Natural killer cell (primary cell): Measurements from ENCODE around the gene RGS3. TPM values are rescaled to one million over a fixed set of nuclear protein-coding genes. Genes with fewer than 3 reads are reported as not detected.
A peak's percentile ranks its signal among the peaks of the same experiment; 100 is the strongest.

Experiments used
- ATAC-seq, 3 donors: fragments of 150-1000 bp in 2 of 3; fragments of 200-7000 bp in 1 of 3; cut with Tn5 transposase; 1 replicate in 1 of 3; 2 replicates in 2 of 3; pipeline ENCODE4 v1.10.0; 2021; ENCODE audit warnings: mild to moderate bottlenecking in 2 of 3, moderate library complexity in 2 of 3
- DNase-seq, 2 donors: peaks; one replicate each; pipeline versions ENCODE4 v3.0.0 to v3.0.0-alpha.2; 2013 to 2021; ENCODE audit warnings: mixed read lengths in 1 of 2
- H3K27ac ChIP-seq: one replicate; pipeline ENCODE4 v1.5.1; 2013; ENCODE audit warnings: mild to moderate bottlenecking, low read length
- H3K27me3 ChIP-seq: one replicate; pipeline ENCODE4 v1.6.1; 2013; ENCODE audit warnings: low read length; ENCODE audit not compliant: control insufficient read depth, insufficient read depth
- H3K36me3 ChIP-seq: one replicate; pipeline ENCODE4 v1.6.1; 2013; ENCODE audit warnings: low read length; ENCODE audit not compliant: control insufficient read depth, insufficient read depth
- H3K4me1 ChIP-seq: one replicate; pipeline ENCODE4 v1.6.1; 2013; ENCODE audit warnings: low read length; ENCODE audit not compliant: control insufficient read depth, insufficient read depth
- H3K4me3 ChIP-seq: one replicate; pipeline ENCODE4 v1.5.1; 2013; ENCODE audit warnings: low read length
- H3K9me3 ChIP-seq: one replicate; pipeline ENCODE4 v1.6.1; 2013; ENCODE audit warnings: low read length; ENCODE audit not compliant: control insufficient read depth, insufficient read depth
- H3K27ac Mint-ChIP-seq, 2 donors: one replicate each; pipeline ENCODE4 v1.8.0; 2022; ENCODE audit warnings: mild to moderate bottlenecking in 2 of 2, mixed read lengths in 2 of 2, moderate library complexity in 1 of 2
- H3K27me3 Mint-ChIP-seq, 2 donors: one replicate each; pipeline ENCODE4 v1.8.0; 2022; ENCODE audit warnings: low read depth in 2 of 2, mixed read lengths in 2 of 2
- H3K36me3 Mint-ChIP-seq: one replicate; pipeline ENCODE4 v1.8.0; 2022; ENCODE audit warnings: mixed read lengths
- H3K4me1 Mint-ChIP-seq, 2 donors: one replicate each; pipeline ENCODE4 v1.8.0; 2022; ENCODE audit warnings: mixed read lengths in 2 of 2
- H3K4me3 Mint-ChIP-seq: one replicate; pipeline ENCODE4 v1.8.0; 2022; ENCODE audit warnings: mild to moderate bottlenecking, moderate library complexity, mixed read lengths
- H3K9me3 Mint-ChIP-seq, 2 donors: one replicate each; pipeline ENCODE4 v1.8.0; 2022; ENCODE audit warnings: mixed read lengths in 2 of 2
- WGBS: methylation state at CpG from one replicate; pipeline ENCODE4 v1.1.7; 2013; ENCODE audit warnings: missing lambda C conversion rate; ENCODE audit not compliant: insufficient coverage; 5-methylcytosine and 5-hydroxymethylcytosine counted together
- intact Hi-C: fragments of 100-400 bp; cut with micrococcal nuclease; formaldehyde crosslinking; loops from one replicate; pipeline ENCODE4 v1.14.2; 2022
- total RNA-seq, 4 donors: library from RNA; stranded (reverse); fragments of 120-200 nt in 1 of 4; gene quantifications; one replicate each; pipeline versions ENCODE4 v1.2.3 to v1.2.4, GENCODE V29; 2013 to 2022
- TF ChIP-seq, protein P1 (sequence below): fragments of 200-600 bp; IDR thresholded peaks from one replicate; pipeline ENCODE4 v1.8.0; 2022; ENCODE audit warnings: antibody characterized with exemption

Gene RGS3
- total RNA-seq, 3 donors from 2014 or later (not counting 1 experiment from before 2014, with no cell fraction given), result 148 to 269 (median 190) TPM

DNA sequence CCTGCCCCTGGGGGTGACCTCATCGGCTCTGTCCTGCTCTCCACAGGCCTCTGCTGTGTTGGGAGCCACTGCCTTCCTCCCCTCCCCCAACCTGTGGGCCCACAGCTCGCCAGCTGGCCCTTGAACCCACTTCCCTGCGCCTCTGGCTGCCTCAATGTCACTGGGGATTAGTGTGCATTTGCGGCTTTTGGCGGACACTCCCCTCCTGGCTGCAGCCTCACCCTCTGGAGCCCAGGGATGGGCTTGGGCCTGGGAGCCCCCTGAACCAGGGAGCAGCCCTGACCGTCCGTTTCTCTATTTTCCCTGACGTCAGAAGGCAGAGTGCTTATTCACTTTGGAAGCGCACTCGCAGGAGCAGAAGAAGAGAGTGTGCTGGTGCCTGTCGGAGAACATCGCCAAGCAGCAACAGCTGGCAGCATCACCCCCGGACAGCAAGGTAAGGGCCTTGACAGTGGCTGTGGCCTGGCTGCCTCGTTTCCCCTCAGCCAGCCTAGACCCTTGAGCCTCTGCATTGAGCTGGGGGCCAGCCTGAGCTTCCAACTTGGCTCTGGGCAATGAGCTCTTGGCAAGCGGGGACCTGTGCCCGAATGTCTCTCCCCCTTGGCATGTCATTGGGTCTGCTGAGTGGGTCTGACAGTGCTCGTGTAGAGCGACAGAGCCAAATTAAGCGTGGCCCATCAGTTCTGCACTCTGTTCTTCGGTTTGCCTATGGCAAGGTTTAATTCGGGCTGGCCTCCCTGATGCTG, 73.1 kb downstream of the RGS3 start:
- intact Hi-C loops, result no loop called here
- ATAC-seq (no peak), DNase-seq (no peak)
- peaks cover 80 to 85% of the 10 kb centered on the region in 2 donors for H3K4me1 Mint-ChIP-seq
- Histone ChIP-seq H3K9me3 (no peaks in the 10 kb centered on the region), H3K4me1 (peaks cover 84% of the 10 kb centered on the region), H3K27ac (no peak overlapping the region), H3K4me3 (no peak overlapping the region), H3K36me3 (peaks cover 75% of the 10 kb centered on the region), H3K27me3 (no peaks in the 10 kb centered on the region)
- peaks cover 8% of the 10 kb centered on the region for H3K36me3 Mint-ChIP-seq
- no peaks in the 10 kb centered on the region for H3K9me3 Mint-ChIP-seq
- TF ChIP-seq, protein P1, sequence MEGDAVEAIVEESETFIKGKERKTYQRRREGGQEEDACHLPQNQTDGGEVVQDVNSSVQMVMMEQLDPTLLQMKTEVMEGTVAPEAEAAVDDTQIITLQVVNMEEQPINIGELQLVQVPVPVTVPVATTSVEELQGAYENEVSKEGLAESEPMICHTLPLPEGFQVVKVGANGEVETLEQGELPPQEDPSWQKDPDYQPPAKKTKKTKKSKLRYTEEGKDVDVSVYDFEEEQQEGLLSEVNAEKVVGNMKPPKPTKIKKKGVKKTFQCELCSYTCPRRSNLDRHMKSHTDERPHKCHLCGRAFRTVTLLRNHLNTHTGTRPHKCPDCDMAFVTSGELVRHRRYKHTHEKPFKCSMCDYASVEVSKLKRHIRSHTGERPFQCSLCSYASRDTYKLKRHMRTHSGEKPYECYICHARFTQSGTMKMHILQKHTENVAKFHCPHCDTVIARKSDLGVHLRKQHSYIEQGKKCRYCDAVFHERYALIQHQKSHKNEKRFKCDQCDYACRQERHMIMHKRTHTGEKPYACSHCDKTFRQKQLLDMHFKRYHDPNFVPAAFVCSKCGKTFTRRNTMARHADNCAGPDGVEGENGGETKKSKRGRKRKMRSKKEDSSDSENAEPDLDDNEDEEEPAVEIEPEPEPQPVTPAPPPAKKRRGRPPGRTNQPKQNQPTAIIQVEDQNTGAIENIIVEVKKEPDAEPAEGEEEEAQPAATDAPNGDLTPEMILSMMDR, result no peak
- peak overlapping the region; percentile 92 to 98 for H3K27ac Mint-ChIP-seq
- peak overlapping the region; percentile 61 for H3K4me3 Mint-ChIP-seq
- 92% methylated on average over 21 of the region's 21 CpGs for WGBS
- no peaks in the 10 kb centered on the region for H3K27me3 Mint-ChIP-seq

DNA sequence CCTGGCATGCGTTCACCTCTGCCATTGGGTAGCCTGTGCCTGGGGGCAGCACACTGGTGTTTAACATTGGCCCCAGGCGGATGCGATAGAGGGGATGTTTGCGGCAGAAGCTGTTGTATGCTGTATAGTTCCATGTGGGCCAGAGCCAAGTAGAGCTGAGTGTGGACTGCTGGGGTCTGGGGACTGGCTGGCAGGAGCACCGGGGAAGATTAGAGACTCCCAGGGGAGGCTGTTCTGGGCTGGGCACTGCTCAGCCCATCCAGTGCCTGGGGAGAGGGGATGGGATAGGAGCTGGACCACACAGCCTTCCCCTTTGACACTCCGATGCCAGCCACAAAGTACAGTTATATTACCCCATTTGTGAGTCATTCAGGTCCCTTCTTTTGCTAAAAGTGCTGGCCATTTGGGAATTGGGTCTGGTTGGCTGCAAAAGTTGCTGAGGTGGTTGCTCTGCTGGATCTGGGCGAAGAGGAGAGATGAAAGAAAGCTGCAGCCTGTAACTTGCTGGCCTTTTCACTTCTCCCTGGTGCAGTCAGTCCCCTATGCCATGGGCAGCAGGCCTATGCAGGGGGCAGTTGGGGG, 73.8 kb downstream of the RGS3 start:
- intact Hi-C loops, result no loop called here
- no peak for ATAC-seq

DNA sequence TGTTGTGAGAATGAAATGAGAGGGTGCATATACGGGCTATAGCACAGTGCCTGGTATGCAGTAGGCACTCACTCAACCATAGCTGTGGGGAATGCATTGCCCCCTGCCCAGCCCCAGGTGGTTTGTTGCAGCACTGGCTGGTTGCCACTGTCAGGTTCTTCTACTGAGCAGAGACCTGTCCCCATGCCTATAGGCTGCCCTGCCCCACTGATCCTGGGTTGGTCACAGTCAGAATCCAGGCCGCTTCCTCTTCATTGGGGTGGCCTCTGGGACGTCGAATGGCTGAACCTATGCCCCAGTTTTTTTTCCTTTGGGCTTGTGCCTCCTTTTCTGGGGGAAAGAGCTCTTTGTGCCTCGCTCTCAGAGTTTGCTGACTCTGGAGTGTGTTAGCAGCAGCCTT, 74.6 kb downstream of the RGS3 start:
- H3K27me3 ChIP-seq, result no peaks in the 10 kb centered on the region
- ATAC-seq (no peak), DNase-seq (no peak)
- no peak overlapping the region for H3K4me3 ChIP-seq
- H3K36me3 Mint-ChIP-seq, result peaks cover 8% of the 10 kb centered on the region
- TF ChIP-seq, protein P1, result no peak
- intact Hi-C loops, result loop anchor here (2.0 kb wide), 1 partner anchor 13 kb away; no protein-coding TSS in a partner anchor
- peaks cover 86% of the 10 kb centered on the region for H3K4me1 ChIP-seq
- no peaks in the 10 kb centered on the region for H3K27me3 Mint-ChIP-seq
- no peak overlapping the region for H3K27ac ChIP-seq
- 85% methylated on average over 5 of the region's 5 CpGs for WGBS
- no peaks in the 10 kb centered on the region for H3K9me3 Mint-ChIP-seq
- peak overlapping the region; percentile 92 to 98 for H3K27ac Mint-ChIP-seq
- peaks cover 75% of the 10 kb centered on the region for H3K36me3 ChIP-seq
- no peak overlapping the region for H3K4me3 Mint-ChIP-seq
- H3K9me3 ChIP-seq, result no peaks in the 10 kb centered on the region
- peaks cover 79 to 85% of the 10 kb centered on the region in 2 donors for H3K4me1 Mint-ChIP-seq

More for the DNA sequence above, 73.8 kb downstream of the RGS3 start:
- Histone ChIP-seq H3K9me3 (no peaks in the 10 kb centered on the region), H3K27ac (no peak overlapping the region), H3K27me3 (no peaks in the 10 kb centered on the region), H3K4me3 (no peak overlapping the region), H3K36me3 (peaks cover 75% of the 10 kb centered on the region), H3K4me1 (peaks cover 84% of the 10 kb centered on the region)
- no peaks in the 10 kb centered on the region for H3K27me3 Mint-ChIP-seq
- DNase-seq, result no peak
- peak overlapping the region; percentile 61 for H3K4me3 Mint-ChIP-seq
- peaks cover 80 to 85% of the 10 kb centered on the region in 2 donors for H3K4me1 Mint-ChIP-seq
- WGBS, result 96% methylated on average over 6 of the region's 7 CpGs
- H3K9me3 Mint-ChIP-seq, result no peaks in the 10 kb centered on the region
- H3K36me3 Mint-ChIP-seq, result peaks cover 7% of the 10 kb centered on the region
- peak overlapping the region; percentile 92 to 98 for H3K27ac Mint-ChIP-seq
- TF ChIP-seq, protein P1, result no peak
